ENCODE data around the gene SLC6A9.

Gene SLC6A9

DNA sequence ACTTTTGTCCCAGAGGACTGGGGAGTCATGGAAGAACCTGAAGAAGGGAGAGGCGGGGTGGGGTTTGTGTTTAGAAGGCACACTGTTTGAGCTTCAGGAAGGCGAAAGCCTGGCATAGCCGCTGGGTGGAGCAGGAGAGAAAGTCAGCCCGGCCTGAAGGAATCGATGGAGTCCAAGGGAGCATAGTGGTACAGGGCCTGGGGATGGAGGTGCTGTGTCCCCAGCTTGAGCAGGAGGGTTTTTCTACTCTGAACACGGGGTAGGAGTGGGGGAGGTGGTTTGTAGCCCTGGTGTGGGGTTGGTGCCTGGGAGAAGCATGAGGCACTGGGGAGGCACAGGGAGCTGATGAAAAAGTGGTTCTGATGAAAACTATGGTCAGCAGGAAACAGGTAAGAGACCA is 44.5 kb downstream of the SLC6A9 start:
- H3K9me3 ChIP-seq (ENCODE audit: control insufficient read depth in 1 of 2, low read length in 2 of 2): no peaks in the 10 kb centered on the region
- H3K4me3 ChIP-seq (ENCODE audit: low read depth in 1 of 2, low read length in 2 of 2): no peak overlapping the region
- no peaks in the 10 kb centered on the region for H3K27me3 ChIP-seq (ENCODE audit: control insufficient read depth in 1 of 2, insufficient read depth in 2 of 2, low read length in 2 of 2)
- H3K36me3 ChIP-seq (ENCODE audit: control insufficient read depth in 1 of 2, insufficient read depth in 2 of 2, low read length in 2 of 2): peaks cover 0 to 11% of the 10 kb centered on the region in 2 donors
- peaks cover 10 to 16% of the 10 kb centered on the region in 2 donors for H3K4me1 ChIP-seq (ENCODE audit: control insufficient read depth in 1 of 2, insufficient read depth in 2 of 2, low read length in 2 of 2)
- H3K9ac ChIP-seq (ENCODE audit: low read depth in 1 of 2, low read length in 2 of 2): no peak overlapping the region
- H3K27ac ChIP-seq (ENCODE audit: low read depth, low read length): no peak overlapping the region

DNA sequence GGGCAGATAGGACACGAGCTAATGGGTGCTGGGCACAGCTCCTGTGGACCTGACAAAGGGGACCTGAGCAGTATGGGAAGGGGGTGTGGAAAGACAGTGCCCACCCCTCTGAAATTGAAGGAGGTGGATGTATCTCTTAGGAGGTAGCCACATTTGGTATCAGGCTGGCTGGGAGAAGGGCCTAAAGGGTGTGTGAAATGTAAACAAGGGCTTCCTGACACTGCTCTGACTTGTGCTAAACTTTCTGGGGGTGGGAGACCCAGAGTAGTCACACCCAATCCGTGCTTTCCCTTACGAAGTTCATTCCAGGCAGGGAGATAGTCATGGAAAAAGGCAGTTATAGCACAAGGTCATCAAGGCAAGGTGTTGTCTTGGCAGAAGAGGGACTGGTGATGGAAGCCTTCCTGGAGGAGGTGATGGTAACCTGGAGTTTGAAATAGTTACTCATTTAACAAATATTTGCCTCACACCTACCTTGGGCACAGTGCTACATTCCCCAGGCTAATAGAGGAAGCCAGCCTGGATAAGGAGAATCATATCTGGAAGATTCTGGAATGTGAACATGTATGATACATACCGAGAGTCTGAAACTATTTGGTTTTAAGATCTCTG is 45.2 kb downstream of the SLC6A9 start:
- H3K9ac ChIP-seq (ENCODE audit: low read depth in 1 of 2, low read length in 2 of 2): no peak overlapping the region
- H3K4me3 ChIP-seq (ENCODE audit: low read depth in 1 of 2, low read length in 2 of 2): no peak overlapping the region
- H3K27ac ChIP-seq (ENCODE audit: low read depth, low read length): no peak overlapping the region
- H3K27me3 ChIP-seq (ENCODE audit: control insufficient read depth in 1 of 2, insufficient read depth in 2 of 2, low read length in 2 of 2): no peaks in the 10 kb centered on the region
- peaks cover 0 to 13% of the 10 kb centered on the region in 2 donors for H3K36me3 ChIP-seq (ENCODE audit: control insufficient read depth in 1 of 2, insufficient read depth in 2 of 2, low read length in 2 of 2)
- H3K4me1 ChIP-seq (ENCODE audit: control insufficient read depth in 1 of 2, insufficient read depth in 2 of 2, low read length in 2 of 2): peaks cover 9 to 16% of the 10 kb centered on the region in 2 donors
- no peaks in the 10 kb centered on the region for H3K9me3 ChIP-seq (ENCODE audit: control insufficient read depth in 1 of 2, low read length in 2 of 2)

DNA sequence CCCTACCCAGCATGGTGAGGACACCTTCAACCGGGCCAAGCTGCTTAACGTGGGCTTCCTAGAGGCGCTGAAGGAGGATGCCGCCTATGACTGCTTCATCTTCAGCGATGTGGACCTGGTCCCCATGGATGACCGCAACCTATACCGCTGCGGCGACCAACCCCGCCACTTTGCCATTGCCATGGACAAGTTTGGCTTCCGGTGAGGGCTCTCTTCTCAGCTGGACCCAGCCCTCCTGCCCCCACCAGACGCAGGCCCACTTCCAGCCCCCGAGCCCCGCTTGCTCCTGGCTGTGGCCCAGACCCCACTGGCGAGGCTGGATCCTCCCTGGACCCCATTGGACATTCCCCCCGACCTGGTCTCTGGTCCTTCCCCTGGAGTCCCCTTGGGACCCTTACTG is 46.4 kb downstream of the SLC6A9 start:
- Histone ChIP-seq H3K27me3 (ENCODE audit: control insufficient read depth in 1 of 2, insufficient read depth in 2 of 2, low read length in 2 of 2) (no peaks in the 10 kb centered on the region), H3K4me1 (ENCODE audit: control insufficient read depth in 1 of 2, insufficient read depth in 2 of 2, low read length in 2 of 2) (peaks cover 16 to 23% of the 10 kb centered on the region in 2 donors), H3K36me3 (ENCODE audit: control insufficient read depth in 1 of 2, insufficient read depth in 2 of 2, low read length in 2 of 2) (peaks cover 0 to 13% of the 10 kb centered on the region in 2 donors), H3K27ac (ENCODE audit: low read depth, low read length) (no peak overlapping the region), H3K9ac (ENCODE audit: low read depth in 1 of 2, low read length in 2 of 2) (no peak overlapping the region), H3K4me3 (ENCODE audit: low read depth in 1 of 2, low read length in 2 of 2) (no peak overlapping the region), H3K9me3 (ENCODE audit: control insufficient read depth in 1 of 2, low read length in 2 of 2) (no peaks in the 10 kb centered on the region)

DNA sequence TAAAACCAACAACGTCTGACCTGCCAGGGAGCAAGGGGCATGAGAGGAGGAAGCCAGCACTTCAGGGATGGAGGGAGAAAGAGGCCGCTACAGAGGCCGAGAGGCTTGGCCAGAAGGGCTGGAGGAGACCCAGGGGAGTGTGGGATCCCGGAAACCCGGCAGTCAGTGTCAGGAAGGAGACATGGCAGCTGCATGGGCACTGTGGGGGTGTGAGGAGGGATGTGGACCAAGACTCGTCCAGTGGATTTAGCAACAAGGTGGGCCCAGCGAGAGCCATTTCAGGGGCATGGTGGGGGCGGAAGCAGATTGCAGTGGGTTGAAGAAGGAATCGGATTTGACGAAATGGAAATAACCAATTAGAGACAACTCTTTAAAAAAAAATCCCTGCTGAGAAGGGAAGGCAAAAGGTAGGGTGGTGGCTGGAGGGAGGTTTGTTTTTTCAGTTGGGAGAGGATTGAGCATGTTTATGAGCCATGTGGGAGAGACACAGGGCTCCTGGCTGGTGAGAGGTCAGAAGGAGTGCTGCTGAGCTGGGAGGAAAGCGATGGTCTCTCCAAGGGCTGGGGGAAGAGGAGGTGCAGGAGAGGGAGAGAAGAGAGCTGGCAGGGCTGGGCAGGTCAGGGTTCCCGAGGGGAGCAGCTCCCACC is 47.9 kb downstream of the SLC6A9 start:
- Histone ChIP-seq H3K9me3 (ENCODE audit: control insufficient read depth in 1 of 2, low read length in 2 of 2) (no peaks in the 10 kb centered on the region), H3K27ac (ENCODE audit: low read depth, low read length) (no peak overlapping the region), H3K4me3 (ENCODE audit: low read depth in 1 of 2, low read length in 2 of 2) (no peak overlapping the region), H3K36me3 (ENCODE audit: control insufficient read depth in 1 of 2, insufficient read depth in 2 of 2, low read length in 2 of 2) (peaks cover 0 to 13% of the 10 kb centered on the region in 2 donors), H3K4me1 (ENCODE audit: control insufficient read depth in 1 of 2, insufficient read depth in 2 of 2, low read length in 2 of 2) (peaks cover 22 to 30% of the 10 kb centered on the region in 2 donors), H3K9ac (ENCODE audit: low read depth in 1 of 2, low read length in 2 of 2) (no peak overlapping the region), H3K27me3 (ENCODE audit: control insufficient read depth in 1 of 2, insufficient read depth in 2 of 2, low read length in 2 of 2) (no peaks in the 10 kb centered on the region)

DNA sequence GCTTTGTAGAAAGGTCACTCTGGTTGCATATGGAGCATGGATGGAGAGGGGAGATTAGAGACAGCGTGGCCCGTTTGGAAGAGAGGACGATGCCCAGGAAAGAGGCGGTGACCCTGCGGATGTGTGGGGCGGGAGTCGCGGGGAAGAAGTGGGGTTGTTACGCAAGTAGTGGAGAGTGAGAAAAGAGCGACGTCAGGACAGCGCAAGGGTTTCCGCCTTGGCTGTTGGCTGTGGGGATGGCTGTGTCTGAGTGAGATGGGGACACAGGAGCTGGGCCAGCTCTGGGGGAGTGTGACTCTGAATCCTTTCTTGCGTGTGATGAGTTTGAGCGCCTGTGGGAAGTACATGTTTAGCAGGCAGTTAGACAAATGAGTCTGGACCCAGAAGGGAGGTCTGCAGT is 48.5 kb downstream of the SLC6A9 start:
- no peak overlapping the region for H3K27ac ChIP-seq (ENCODE audit: low read depth, low read length)
- H3K4me1 ChIP-seq (ENCODE audit: control insufficient read depth in 1 of 2, insufficient read depth in 2 of 2, low read length in 2 of 2): peaks cover 28 to 35% of the 10 kb centered on the region in 2 donors
- H3K9me3 ChIP-seq (ENCODE audit: control insufficient read depth in 1 of 2, low read length in 2 of 2): no peaks in the 10 kb centered on the region
- no peak overlapping the region for H3K9ac ChIP-seq (ENCODE audit: low read depth in 1 of 2, low read length in 2 of 2)
- no peaks in the 10 kb centered on the region for H3K27me3 ChIP-seq (ENCODE audit: control insufficient read depth in 1 of 2, insufficient read depth in 2 of 2, low read length in 2 of 2)
- no peak overlapping the region for H3K4me3 ChIP-seq (ENCODE audit: low read depth in 1 of 2, low read length in 2 of 2)
- peaks cover 0 to 13% of the 10 kb centered on the region in 2 donors for H3K36me3 ChIP-seq (ENCODE audit: control insufficient read depth in 1 of 2, insufficient read depth in 2 of 2, low read length in 2 of 2)

DNA sequence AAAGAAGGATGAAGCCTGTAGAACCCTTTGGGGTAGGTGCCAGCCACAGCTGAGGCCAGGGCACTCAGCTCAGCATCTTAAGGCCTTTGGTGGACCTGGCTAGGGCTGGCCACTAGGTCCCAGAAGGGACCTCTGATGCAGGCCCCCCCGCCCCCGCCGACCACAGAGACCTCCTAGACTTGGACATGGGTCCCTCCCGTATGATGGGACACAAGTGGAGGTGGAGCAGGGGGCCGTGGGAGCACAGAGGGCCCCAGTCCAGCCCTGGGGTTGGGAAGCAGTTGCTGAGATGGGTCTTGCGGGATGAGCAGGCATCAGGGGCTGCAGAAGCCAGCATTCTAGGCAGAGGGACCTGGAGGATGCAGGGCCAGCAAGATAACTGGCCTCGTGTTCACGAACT is 49.0 kb downstream of the SLC6A9 start:
- no peak overlapping the region for H3K4me3 ChIP-seq (ENCODE audit: low read depth in 1 of 2, low read length in 2 of 2)
- H3K36me3 ChIP-seq (ENCODE audit: control insufficient read depth in 1 of 2, insufficient read depth in 2 of 2, low read length in 2 of 2): peaks cover 4 to 19% of the 10 kb centered on the region in 2 donors
- H3K9ac ChIP-seq (ENCODE audit: low read depth in 1 of 2, low read length in 2 of 2): no peak overlapping the region
- H3K4me1 ChIP-seq (ENCODE audit: control insufficient read depth in 1 of 2, insufficient read depth in 2 of 2, low read length in 2 of 2): peaks cover 33 to 41% of the 10 kb centered on the region in 2 donors
- no peak overlapping the region for H3K27ac ChIP-seq (ENCODE audit: low read depth, low read length)
- no peaks in the 10 kb centered on the region for H3K27me3 ChIP-seq (ENCODE audit: control insufficient read depth in 1 of 2, insufficient read depth in 2 of 2, low read length in 2 of 2)
- no peaks in the 10 kb centered on the region for H3K9me3 ChIP-seq (ENCODE audit: control insufficient read depth in 1 of 2, low read length in 2 of 2)

DNA sequence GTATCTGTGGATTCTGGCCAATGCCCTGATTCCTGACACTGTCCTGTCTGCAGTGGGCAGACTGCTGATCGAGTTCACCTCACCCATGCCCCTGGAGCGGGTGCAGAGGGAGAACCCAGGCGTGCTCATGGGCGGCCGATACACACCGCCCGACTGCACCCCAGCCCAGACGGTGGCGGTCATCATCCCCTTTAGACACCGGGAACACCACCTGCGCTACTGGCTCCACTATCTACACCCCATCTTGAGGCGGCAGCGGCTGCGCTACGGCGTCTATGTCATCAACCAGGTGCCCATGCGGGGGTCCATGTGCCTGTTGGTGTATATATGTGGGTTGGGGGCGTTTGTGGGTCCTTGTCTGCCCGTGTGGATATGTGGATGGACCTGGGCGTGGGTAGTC is 49.6 kb downstream of the SLC6A9 start:
- Histone ChIP-seq H3K27me3 (ENCODE audit: control insufficient read depth in 1 of 2, insufficient read depth in 2 of 2, low read length in 2 of 2) (no peaks in the 10 kb centered on the region), H3K27ac (ENCODE audit: low read depth, low read length) (no peak overlapping the region), H3K9me3 (ENCODE audit: control insufficient read depth in 1 of 2, low read length in 2 of 2) (no peaks in the 10 kb centered on the region), H3K9ac (ENCODE audit: low read depth in 1 of 2, low read length in 2 of 2) (no peak overlapping the region), H3K4me3 (ENCODE audit: low read depth in 1 of 2, low read length in 2 of 2) (no peak overlapping the region), H3K4me1 (ENCODE audit: control insufficient read depth in 1 of 2, insufficient read depth in 2 of 2, low read length in 2 of 2) (peaks cover 34 to 41% of the 10 kb centered on the region in 2 donors), H3K36me3 (ENCODE audit: control insufficient read depth in 1 of 2, insufficient read depth in 2 of 2, low read length in 2 of 2) (peaks cover 10 to 25% of the 10 kb centered on the region in 2 donors)

DNA sequence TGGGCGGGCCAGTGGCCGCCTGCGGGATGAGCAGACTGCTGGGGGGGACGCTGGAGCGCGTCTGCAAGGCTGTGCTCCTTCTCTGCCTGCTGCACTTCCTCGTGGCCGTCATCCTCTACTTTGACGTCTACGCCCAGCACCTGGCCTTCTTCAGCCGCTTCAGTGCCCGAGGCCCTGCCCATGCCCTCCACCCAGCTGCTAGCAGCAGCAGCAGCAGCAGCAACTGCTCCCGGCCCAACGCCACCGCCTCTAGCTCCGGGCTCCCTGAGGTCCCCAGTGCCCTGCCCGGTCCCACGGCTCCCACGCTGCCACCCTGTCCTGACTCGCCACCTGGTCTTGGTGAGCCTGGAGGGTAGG is 50.1 kb downstream of the SLC6A9 start:
- Histone ChIP-seq H3K9ac (ENCODE audit: low read depth in 1 of 2, low read length in 2 of 2) (no peak overlapping the region), H3K4me1 (ENCODE audit: control insufficient read depth in 1 of 2, insufficient read depth in 2 of 2, low read length in 2 of 2) (peaks cover 39 to 44% of the 10 kb centered on the region in 2 donors), H3K36me3 (ENCODE audit: control insufficient read depth in 1 of 2, insufficient read depth in 2 of 2, low read length in 2 of 2) (peaks cover 15 to 29% of the 10 kb centered on the region in 2 donors), H3K4me3 (ENCODE audit: low read depth in 1 of 2, low read length in 2 of 2) (peak overlapping the region; percentile 62 to 68), H3K9me3 (ENCODE audit: control insufficient read depth in 1 of 2, low read length in 2 of 2) (no peaks in the 10 kb centered on the region), H3K27ac (ENCODE audit: low read depth, low read length) (no peak overlapping the region), H3K27me3 (ENCODE audit: control insufficient read depth in 1 of 2, insufficient read depth in 2 of 2, low read length in 2 of 2) (no peaks in the 10 kb centered on the region)

DNA sequence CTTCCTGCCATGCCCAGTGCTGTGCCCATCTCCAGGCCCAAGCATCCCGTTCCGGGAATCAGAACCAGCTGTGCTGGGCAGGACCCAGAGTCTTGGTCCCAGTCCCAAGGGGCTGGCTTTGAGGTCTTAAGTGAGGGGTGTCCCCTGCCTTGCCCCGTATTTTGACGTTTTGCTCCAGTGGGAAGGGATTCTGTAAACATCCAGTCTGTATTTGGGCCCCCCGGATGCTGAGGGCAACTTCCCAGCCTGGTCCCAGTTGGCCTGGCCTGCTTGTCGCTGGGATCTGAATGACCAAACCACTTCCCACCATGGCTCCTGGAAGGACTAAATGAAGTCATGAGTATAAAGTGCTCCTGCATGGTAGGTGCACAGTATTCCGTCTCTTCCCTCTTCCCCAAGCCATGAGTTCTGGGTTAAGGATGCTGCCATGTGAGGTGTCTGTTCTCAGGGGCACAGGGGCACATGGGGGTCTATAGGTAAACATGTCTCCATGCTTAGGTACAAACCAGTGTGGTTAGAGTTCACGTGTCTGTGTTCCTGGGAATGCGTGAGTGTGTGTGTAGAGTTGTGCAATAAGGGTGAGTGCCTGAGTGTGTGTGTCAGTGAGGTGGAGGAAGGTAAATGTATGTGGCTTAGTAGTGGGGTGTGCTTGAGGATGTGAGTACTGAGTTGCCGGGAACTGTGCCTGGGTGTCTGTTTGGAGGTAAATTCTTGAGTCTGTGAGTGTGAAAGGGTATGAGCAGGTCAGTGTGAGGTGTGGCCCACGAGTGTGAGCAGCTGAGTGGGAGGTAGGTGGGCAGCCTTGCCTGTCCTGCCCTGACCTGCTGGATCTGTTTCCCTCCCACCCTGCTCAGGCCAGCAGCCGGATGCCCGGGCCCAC is 50.8 kb downstream of the SLC6A9 start:
- Histone ChIP-seq H3K9me3 (ENCODE audit: control insufficient read depth in 1 of 2, low read length in 2 of 2) (no peaks in the 10 kb centered on the region), H3K27me3 (ENCODE audit: control insufficient read depth in 1 of 2, insufficient read depth in 2 of 2, low read length in 2 of 2) (no peaks in the 10 kb centered on the region), H3K27ac (ENCODE audit: low read depth, low read length) (peak overlapping the region; percentile 21), H3K4me3 (ENCODE audit: low read depth in 1 of 2, low read length in 2 of 2) (peak overlapping the region; percentile 62 to 68), H3K9ac (ENCODE audit: low read depth in 1 of 2, low read length in 2 of 2) (peak overlapping the region; percentile 38 to 64), H3K36me3 (ENCODE audit: control insufficient read depth in 1 of 2, insufficient read depth in 2 of 2, low read length in 2 of 2) (peaks cover 15 to 29% of the 10 kb centered on the region in 2 donors), H3K4me1 (ENCODE audit: control insufficient read depth in 1 of 2, insufficient read depth in 2 of 2, low read length in 2 of 2) (peaks cover 45 to 50% of the 10 kb centered on the region in 2 donors)
